Fibroblast of pulmonary artery (primary cell): ENCODE measurements around the gene COPS9.

Experiments used
- DNase-seq: peaks from one replicate; pipeline ENCODE4 v3.0.0-alpha.2; 2010; ENCODE audit warnings: low read depth
- H3K4me3 ChIP-seq: replicated peaks from 2 replicates; pipeline ENCODE4 v1.5.1; 2011; ENCODE audit warnings: low read depth, mild to moderate bottlenecking, control low read depth, low read length, moderate library complexity
- TF ChIP-seq, protein P1 (sequence below): IDR thresholded peaks from 2 replicates; pipeline ENCODE4 v1.5.1; 2011; ENCODE audit warnings: mild to moderate bottlenecking, control low read depth, low read length, inconsistent platforms; ENCODE audit errors: missing control alignments

Gene COPS9

DNA sequence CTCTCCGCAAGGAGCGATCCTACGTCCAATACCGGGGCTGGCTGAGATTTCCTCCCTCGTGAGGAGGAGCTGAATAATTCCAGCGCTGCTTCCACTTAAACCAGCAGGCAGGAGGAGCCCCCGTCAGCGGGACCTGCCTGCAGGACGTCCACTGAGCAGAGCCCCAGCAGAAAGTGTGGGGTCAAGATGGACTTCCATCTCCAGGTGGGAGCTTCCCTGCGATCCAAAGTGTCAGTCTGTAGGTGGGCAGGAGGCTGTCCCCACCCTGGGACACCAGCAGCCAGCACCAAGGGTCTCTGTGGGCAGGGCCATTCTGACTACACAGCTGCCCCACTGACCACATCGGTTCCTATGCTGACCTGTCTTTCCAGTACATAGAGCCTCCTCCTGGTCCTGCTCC lies 4.8 kb upstream of the COPS9 start:
- H3K4me3 ChIP-seq = no peak overlapping the region
- TF ChIP-seq, protein P1, sequence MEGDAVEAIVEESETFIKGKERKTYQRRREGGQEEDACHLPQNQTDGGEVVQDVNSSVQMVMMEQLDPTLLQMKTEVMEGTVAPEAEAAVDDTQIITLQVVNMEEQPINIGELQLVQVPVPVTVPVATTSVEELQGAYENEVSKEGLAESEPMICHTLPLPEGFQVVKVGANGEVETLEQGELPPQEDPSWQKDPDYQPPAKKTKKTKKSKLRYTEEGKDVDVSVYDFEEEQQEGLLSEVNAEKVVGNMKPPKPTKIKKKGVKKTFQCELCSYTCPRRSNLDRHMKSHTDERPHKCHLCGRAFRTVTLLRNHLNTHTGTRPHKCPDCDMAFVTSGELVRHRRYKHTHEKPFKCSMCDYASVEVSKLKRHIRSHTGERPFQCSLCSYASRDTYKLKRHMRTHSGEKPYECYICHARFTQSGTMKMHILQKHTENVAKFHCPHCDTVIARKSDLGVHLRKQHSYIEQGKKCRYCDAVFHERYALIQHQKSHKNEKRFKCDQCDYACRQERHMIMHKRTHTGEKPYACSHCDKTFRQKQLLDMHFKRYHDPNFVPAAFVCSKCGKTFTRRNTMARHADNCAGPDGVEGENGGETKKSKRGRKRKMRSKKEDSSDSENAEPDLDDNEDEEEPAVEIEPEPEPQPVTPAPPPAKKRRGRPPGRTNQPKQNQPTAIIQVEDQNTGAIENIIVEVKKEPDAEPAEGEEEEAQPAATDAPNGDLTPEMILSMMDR = no peak
- no peak for DNase-seq

DNA sequence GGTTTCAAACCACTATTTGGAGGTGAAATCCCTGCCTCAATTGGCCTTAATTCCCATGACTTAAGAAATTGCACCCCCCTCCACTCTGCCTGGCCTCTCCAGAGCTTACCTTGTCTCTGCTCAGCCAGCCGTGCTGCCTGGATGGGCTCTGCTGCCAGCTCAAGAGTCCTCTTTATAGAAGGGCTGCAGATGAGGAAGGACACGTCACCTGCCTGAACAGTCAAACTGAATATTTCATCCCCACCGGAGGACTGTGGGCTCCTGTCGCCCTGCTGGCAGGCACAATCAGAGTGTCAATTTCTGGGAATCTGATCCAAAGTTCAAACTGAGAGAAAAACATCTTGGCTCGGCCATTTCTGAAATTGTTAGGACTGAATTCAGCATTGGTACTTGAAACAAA lies 4.4 kb upstream of the COPS9 start, which contains the start of gene OTOS:
TSS of gene OTOS (minus strand) at position 148 of the 400 bp plus-strand sequence. CDS start 332 bp downstream, outside the sequence.
- no peak within 1 kb of the TSS for H3K4me3 ChIP-seq
- DNase-seq = no peak

DNA sequence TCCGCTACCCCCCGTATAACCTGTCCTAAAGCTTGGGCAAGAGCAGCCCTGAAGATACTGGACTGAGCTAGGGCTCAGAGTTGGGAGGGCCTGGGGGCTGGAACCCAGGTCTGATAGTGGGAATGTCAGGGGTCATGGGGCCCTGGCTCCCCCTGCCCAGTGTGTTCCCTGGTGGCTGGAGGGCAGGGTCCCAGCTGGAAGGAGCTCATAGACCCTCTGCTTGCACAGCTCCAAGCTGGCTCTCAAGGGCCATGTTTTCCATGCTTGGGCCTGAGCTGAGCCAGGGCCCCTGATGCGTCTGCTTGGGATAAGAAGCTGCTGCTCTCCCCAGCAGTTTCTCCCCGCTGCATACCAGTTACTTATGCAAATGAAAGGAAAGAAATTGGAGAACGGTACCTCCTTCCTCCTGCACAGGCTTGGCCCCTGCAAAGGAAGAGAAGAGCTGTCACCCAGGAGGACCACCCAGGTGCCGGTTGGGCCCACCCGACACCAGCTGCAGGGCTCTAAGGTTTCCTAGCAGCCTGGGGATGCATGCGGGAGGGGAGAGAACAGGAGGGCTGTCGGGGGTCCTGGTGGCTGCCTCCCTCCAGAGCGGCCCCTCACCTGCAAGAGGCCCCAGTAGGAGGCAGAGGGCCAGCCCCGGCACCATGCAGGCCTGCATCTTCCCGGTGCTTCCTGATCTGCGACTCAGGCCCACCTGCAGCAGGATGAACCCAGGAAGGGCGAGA lies 3.7 kb upstream of the COPS9 start:
- TF ChIP-seq, protein P1 = no peak
- DNase-seq = no peak
- no peak overlapping the region for H3K4me3 ChIP-seq

More for the DNA sequence above, 4.4 kb upstream of the COPS9 start, which contains the start of gene OTOS:
- TF ChIP-seq, protein P1 = no peak

DNA sequence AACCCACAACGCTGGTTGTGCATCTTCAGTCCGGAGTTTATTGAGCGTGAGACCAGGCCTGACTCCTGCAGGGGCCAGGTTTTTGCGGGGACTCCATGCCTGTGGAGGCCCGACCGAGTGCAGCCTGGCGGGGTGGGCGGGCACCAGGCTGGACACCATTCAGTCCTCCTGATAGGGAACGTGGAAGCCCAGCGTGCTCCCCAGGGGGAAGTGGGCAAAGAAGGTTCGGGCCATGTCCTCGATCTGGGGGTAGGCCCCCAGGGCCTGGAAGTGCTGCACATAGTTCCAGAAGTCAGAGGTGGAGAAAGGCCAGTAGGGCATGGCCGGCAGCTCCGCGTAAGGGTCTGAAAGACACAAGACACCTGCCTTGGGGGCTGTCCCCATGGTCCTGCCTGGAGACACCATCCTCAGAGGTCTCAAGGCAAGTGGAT lies 2.9 kb upstream of the COPS9 start:
- TF ChIP-seq, protein P1 = no peak
- no peak for DNase-seq
- no peak overlapping the region for H3K4me3 ChIP-seq

DNA sequence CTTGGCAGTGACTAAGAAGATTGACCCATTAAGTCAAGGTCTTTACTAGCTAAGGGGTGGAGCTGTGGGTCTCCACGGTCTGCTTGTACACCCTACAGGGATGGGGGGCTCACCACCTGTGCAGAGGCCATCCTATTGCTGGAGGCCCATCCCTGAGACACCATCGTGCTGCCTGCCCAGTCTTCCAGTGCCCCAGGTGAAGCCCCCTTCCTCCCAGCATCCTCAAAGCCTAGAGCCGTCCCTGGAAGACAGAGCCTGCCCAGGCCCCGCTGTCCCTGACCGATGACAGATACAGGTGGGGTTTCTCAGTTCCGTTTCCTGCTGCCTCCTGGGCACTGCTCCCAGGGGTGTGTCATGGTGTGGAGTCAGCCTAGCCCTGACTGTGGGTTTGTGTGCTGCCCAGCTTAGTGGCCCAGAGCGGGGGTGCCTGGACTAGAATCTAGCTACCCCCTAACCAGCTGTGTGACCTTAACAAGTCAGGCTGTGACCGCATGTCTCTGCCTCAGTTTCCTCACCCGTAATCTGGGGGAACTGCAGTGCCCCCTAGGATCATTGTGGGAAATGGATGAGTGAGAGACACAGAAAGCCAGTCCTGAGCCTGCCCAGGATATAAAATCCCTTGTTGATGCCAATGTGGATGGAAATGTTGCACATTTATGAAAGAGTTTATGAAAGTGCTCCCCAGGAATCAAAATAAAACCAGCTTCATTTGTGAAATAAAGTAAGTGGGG lies 2.3 kb upstream of the COPS9 start:
- DNase-seq = peak; percentile 10
- TF ChIP-seq, protein P1 = no peak
- H3K4me3 ChIP-seq = no peak overlapping the region

DNA sequence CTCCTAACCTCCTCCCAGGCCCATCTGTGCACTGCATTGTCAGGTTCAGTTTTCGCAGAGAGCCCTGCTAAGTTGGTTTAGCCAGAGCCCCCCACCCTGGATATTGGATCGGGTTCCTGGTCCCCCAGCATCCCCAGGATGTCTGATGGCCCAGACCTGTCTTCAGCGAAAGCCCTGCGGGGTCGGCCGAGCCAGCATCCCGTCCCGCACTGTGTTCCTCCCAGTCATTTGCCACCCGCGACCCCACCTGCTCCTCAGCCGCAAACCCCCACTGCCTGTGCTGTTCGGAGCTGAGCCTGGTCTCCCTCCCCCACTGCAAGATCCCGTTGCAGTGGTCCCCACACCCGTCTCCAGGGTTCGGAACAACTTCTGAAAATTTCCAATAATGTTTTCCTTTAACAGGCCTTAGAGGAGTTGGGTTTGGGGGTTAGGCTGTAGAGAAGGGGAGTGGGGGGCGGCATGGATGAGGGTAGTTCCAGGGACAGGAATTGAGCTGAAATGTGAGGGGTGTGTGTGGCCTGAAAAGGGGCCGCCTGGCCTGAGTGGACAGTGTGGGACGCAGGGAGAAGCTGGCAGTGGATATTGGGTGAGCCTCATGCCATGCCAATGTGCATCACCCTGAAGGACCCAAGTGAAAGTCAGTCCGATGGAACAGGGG lies 1.6 kb upstream of the COPS9 start:
- H3K4me3 ChIP-seq = no peak overlapping the region
- TF ChIP-seq, protein P1 = no peak
- DNase-seq = no peak
